Natural killer cell (primary cell): ENCODE results near the gene DNAH3. TPM values are rescaled to one million over a fixed set of nuclear protein-coding genes. Genes with fewer than 3 reads are reported as not detected.
"Not testable (repeated sequence)": the region's sequence is repeated elsewhere in the genome, so short reads cannot be mapped to it uniquely, and the experiment has no call there.

Experiments used
- ATAC-seq, 3 donors: fragments of 150-1000 bp in 2 of 3; fragments of 200-7000 bp in 1 of 3; cut with Tn5 transposase; 1 replicate in 1 of 3; 2 replicates in 2 of 3; pipeline ENCODE4 v1.10.0; 2021; ENCODE audit warnings: mild to moderate bottlenecking in 2 of 3, moderate library complexity in 2 of 3
- DNase-seq, 2 donors: peaks; one replicate each; pipeline versions ENCODE4 v3.0.0 to v3.0.0-alpha.2; 2013 to 2021; ENCODE audit warnings: mixed read lengths in 1 of 2
- H3K27ac ChIP-seq: one replicate; pipeline ENCODE4 v1.5.1; 2013; ENCODE audit warnings: mild to moderate bottlenecking, low read length
- H3K27me3 ChIP-seq: one replicate; pipeline ENCODE4 v1.6.1; 2013; ENCODE audit warnings: low read length; ENCODE audit not compliant: control insufficient read depth, insufficient read depth
- H3K36me3 ChIP-seq: one replicate; pipeline ENCODE4 v1.6.1; 2013; ENCODE audit warnings: low read length; ENCODE audit not compliant: control insufficient read depth, insufficient read depth
- H3K4me1 ChIP-seq: one replicate; pipeline ENCODE4 v1.6.1; 2013; ENCODE audit warnings: low read length; ENCODE audit not compliant: control insufficient read depth, insufficient read depth
- H3K4me3 ChIP-seq: one replicate; pipeline ENCODE4 v1.5.1; 2013; ENCODE audit warnings: low read length
- H3K9me3 ChIP-seq: one replicate; pipeline ENCODE4 v1.6.1; 2013; ENCODE audit warnings: low read length; ENCODE audit not compliant: control insufficient read depth, insufficient read depth
- H3K27ac Mint-ChIP-seq, 2 donors: one replicate each; pipeline ENCODE4 v1.8.0; 2022; ENCODE audit warnings: mild to moderate bottlenecking in 2 of 2, mixed read lengths in 2 of 2, moderate library complexity in 1 of 2
- H3K27me3 Mint-ChIP-seq, 2 donors: one replicate each; pipeline ENCODE4 v1.8.0; 2022; ENCODE audit warnings: low read depth in 2 of 2, mixed read lengths in 2 of 2
- H3K36me3 Mint-ChIP-seq: one replicate; pipeline ENCODE4 v1.8.0; 2022; ENCODE audit warnings: mixed read lengths
- H3K4me1 Mint-ChIP-seq, 2 donors: one replicate each; pipeline ENCODE4 v1.8.0; 2022; ENCODE audit warnings: mixed read lengths in 2 of 2
- H3K4me3 Mint-ChIP-seq: one replicate; pipeline ENCODE4 v1.8.0; 2022; ENCODE audit warnings: mild to moderate bottlenecking, moderate library complexity, mixed read lengths
- H3K9me3 Mint-ChIP-seq, 2 donors: one replicate each; pipeline ENCODE4 v1.8.0; 2022; ENCODE audit warnings: mixed read lengths in 2 of 2
- CTCF ChIP-seq: fragments of 200-600 bp; IDR thresholded peaks from one replicate; pipeline ENCODE4 v1.8.0; 2022; ENCODE audit warnings: antibody characterized with exemption
- WGBS: methylation state at CpG from one replicate; pipeline ENCODE4 v1.1.7; 2013; ENCODE audit warnings: missing lambda C conversion rate; ENCODE audit not compliant: insufficient coverage; 5-methylcytosine and 5-hydroxymethylcytosine counted together
- intact Hi-C: fragments of 100-400 bp; cut with micrococcal nuclease; formaldehyde crosslinking; loops from one replicate; pipeline ENCODE4 v1.14.2; 2022
- total RNA-seq, 4 donors: library from RNA; stranded (reverse); fragments of 120-200 nt in 1 of 4; gene quantifications; one replicate each; pipeline versions ENCODE4 v1.2.3 to v1.2.4, GENCODE V29; 2013 to 2022

The DNAH3 gene
- total RNA-seq, 3 donors from 2014 or later (not counting 1 experiment from before 2014, with no cell fraction given), result not detected

DNA sequence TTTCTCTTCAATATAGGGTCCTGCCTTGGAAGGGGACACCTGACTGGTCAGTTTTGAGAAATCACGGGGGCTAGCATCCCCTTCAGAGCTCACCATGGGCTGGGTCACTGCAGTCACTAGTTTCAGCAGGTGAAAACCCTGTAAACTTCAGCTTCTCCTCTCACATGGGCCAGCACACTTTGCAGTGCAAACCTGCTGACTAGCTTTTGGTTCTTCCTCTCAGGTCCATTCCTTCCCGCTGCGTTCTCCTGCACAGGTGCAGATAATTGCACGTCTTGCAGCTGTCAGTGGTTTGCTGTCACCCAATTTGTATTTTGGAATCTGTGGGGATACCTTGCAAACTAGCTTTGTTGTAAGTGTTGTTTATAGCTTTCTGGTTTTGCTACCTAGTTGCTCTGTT, 154.9 kb downstream of the DNAH3 start:
- intact Hi-C loops, result no loop called here
- Histone ChIP-seq H3K4me3 (no peak overlapping the region), H3K36me3 (no peaks in the 10 kb centered on the region), H3K27me3 (no peaks in the 10 kb centered on the region), H3K27ac (no peak overlapping the region), H3K9me3 (no peaks in the 10 kb centered on the region), H3K4me1 (no peaks in the 10 kb centered on the region)
- Mint-ChIP-seq H3K36me3 (no peaks in the 10 kb centered on the region), H3K4me3 (no peak overlapping the region), H3K27ac (no peak overlapping the region), H3K9me3 (no peaks in the 10 kb centered on the region), H3K27me3 (peaks cover 0 to 16% of the 10 kb centered on the region in 2 donors), H3K4me1 (no peaks in the 10 kb centered on the region)
- TF ChIP-seq CTCF, result no peak
- DNase-seq (no peak), ATAC-seq (no peak)
- 93% methylated on average over 4 of the region's 4 CpGs for WGBS

GRCh38 chr16:20989496-20990070, 161.1 kb downstream of the DNAH3 start:
- H3K27me3 ChIP-seq, H3K4me3 Mint-ChIP-seq, H3K4me1 ChIP-seq, H3K36me3 Mint-ChIP-seq, DNase-seq, H3K4me3 ChIP-seq, H3K9me3 ChIP-seq, H3K27ac ChIP-seq, ATAC-seq, intact Hi-C loops, H3K9me3 Mint-ChIP-seq, H3K36me3 ChIP-seq, H3K27me3 Mint-ChIP-seq, H3K4me1 Mint-ChIP-seq, H3K27ac Mint-ChIP-seq: not testable (repeated sequence)
- 94% methylated on average over 25 of the region's 38 CpGs for WGBS

- H3K27me3 Mint-ChIP-seq, result peaks cover 0 to 4% of the 10 kb centered on the region in 2 donors
These were observed 163.6 kb downstream of the DNAH3 start for GRCh38 chr16:20987049-20987448.

DNA sequence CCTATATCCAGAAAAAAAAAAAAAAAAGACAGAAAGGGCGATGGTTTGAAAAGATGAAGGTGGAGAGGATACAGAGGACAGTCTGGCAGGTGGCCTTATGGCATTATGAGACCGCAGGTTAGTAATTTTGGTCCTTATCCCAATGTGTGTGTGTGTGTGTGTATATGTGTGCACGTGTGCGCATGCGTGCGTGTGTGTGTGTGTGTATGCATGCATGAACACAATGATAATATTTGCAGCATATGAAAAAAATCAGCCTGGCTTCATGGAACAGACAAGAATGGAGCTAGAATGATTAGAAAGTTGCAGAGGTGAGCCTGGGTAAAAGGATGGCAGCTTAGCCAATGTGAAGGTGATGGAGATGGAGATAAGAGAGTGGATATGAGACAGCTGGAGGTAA, 166.6 kb downstream of the DNAH3 start:
- H3K27me3 Mint-ChIP-seq, result peaks cover 0 to 4% of the 10 kb centered on the region in 2 donors
- intact Hi-C loops, result no loop called here
- Histone ChIP-seq H3K4me3 (no peak overlapping the region), H3K4me1 (no peaks in the 10 kb centered on the region), H3K27ac (no peak overlapping the region), H3K36me3 (no peaks in the 10 kb centered on the region), H3K9me3 (no peaks in the 10 kb centered on the region), H3K27me3 (no peaks in the 10 kb centered on the region)
- no peak for ATAC-seq
- no peak for DNase-seq
- H3K36me3 Mint-ChIP-seq, result no peaks in the 10 kb centered on the region
- 97% methylated on average over 6 of the region's 6 CpGs for WGBS
- H3K4me3 Mint-ChIP-seq, result no peak overlapping the region
- H3K4me1 Mint-ChIP-seq, result no peaks in the 10 kb centered on the region
- no peak overlapping the region for H3K27ac Mint-ChIP-seq
- no peaks in the 10 kb centered on the region for H3K9me3 Mint-ChIP-seq
- TF ChIP-seq CTCF, result no peak

More at GRCh38 chr16:20987049-20987448, 163.6 kb downstream of the DNAH3 start:
- no peak overlapping the region for H3K27ac Mint-ChIP-seq
- Histone ChIP-seq H3K4me3 (no peak overlapping the region), H3K36me3 (no peaks in the 10 kb centered on the region), H3K27ac (no peak overlapping the region), H3K9me3 (no peaks in the 10 kb centered on the region), H3K4me1 (no peaks in the 10 kb centered on the region), H3K27me3 (no peaks in the 10 kb centered on the region)
- 66% methylated on average over 3 of the region's 5 CpGs for WGBS
- no peaks in the 10 kb centered on the region for H3K4me1 Mint-ChIP-seq
- H3K9me3 Mint-ChIP-seq, result no peaks in the 10 kb centered on the region
- no peak for TF ChIP-seq CTCF
- no peaks in the 10 kb centered on the region for H3K36me3 Mint-ChIP-seq
- intact Hi-C loops, result no loop called here
- no peak overlapping the region for H3K4me3 Mint-ChIP-seq
- ATAC-seq, result no peak
- DNase-seq, result no peak
